SK-N-SH treated with all-trans-retinoic acid at 6 μM for 48 hours (cell line): ENCODE results near the gene WDR83.

Experiments used
- ATAC-seq: fragments of 200-7000 bp; cut with Tn5 transposase; 3 replicates; pipeline ENCODE4 v1.9.1; 2020; ENCODE audit warnings: mild to moderate bottlenecking, moderate library complexity
- ARNTL ChIP-seq: fragments of 450-650 bp; formaldehyde crosslinking; IDR thresholded peaks from 2 replicates; pipeline ENCODE4 v1.5.0; 2020; ENCODE audit warnings: low read depth, mild to moderate bottlenecking, moderate library complexity, borderline replicate concordance
- BACH2 ChIP-seq: fragments of 250-450 bp; sonication (Bioruptor Pico); IDR thresholded peaks from 2 replicates; pipeline ENCODE4 v1.9.0; 2021; ENCODE audit warnings: mild to moderate bottlenecking, borderline replicate concordance
- CSDC2 ChIP-seq: fragments of 250-450 bp; sonication (Bioruptor Pico); IDR thresholded peaks from 2 replicates; pipeline ENCODE4 v1.5.0; 2020; ENCODE audit warnings: mild to moderate bottlenecking, moderate library complexity
- ESRRG ChIP-seq: fragments of 250-450 bp; sonication (Bioruptor Pico); IDR thresholded peaks from 2 replicates; pipeline ENCODE4 v1.6.1; 2021; ENCODE audit warnings: mild to moderate bottlenecking
- GLIS3 ChIP-seq: fragments of 250-450 bp; sonication (Bioruptor Pico); IDR thresholded peaks from 2 replicates; pipeline ENCODE4 v1.5.0; 2020; ENCODE audit warnings: mild to moderate bottlenecking, moderate library complexity
- OSR1 ChIP-seq: fragments of 250-450 bp; sonication (Bioruptor Pico); IDR thresholded peaks from 2 replicates; pipeline ENCODE4 v1.8.0; 2022; ENCODE audit warnings: moderate library complexity, mild to moderate bottlenecking, inconsistent platforms
- PATZ1 ChIP-seq: fragments of 250-450 bp; sonication (Bioruptor Pico); IDR thresholded peaks from 2 replicates; pipeline ENCODE4 v1.8.0; 2020; ENCODE audit warnings: mild to moderate bottlenecking, moderate library complexity, borderline replicate concordance
- POU6F1 ChIP-seq: fragments of 250-450 bp; sonication (Bioruptor Pico); IDR thresholded peaks from 2 replicates; pipeline ENCODE4 v1.8.0; 2021; ENCODE audit warnings: low read depth, mild to moderate bottlenecking, moderate library complexity, borderline replicate concordance
- PPARA ChIP-seq: fragments of 250-450 bp; sonication (Bioruptor Pico); IDR thresholded peaks from 2 replicates; pipeline ENCODE4 v1.5.0; 2020; ENCODE audit warnings: mild to moderate bottlenecking, borderline replicate concordance
- RARB ChIP-seq: fragments of 250-450 bp; sonication (Bioruptor Pico); IDR thresholded peaks from 2 replicates; pipeline ENCODE4 v1.8.0; 2021; ENCODE audit warnings: mild to moderate bottlenecking, moderate library complexity
- SNAI2 ChIP-seq: fragments of 250-450 bp; sonication (Bioruptor Pico); IDR thresholded peaks from 2 replicates; pipeline ENCODE4 v1.5.0; 2020; ENCODE audit warnings: mild to moderate bottlenecking, moderate library complexity
- TCF4 ChIP-seq: fragments of 250-450 bp; sonication (Bioruptor Pico); IDR thresholded peaks from 2 replicates; pipeline ENCODE4 v1.8.0; 2021; ENCODE audit warnings: mild to moderate bottlenecking, moderate library complexity, borderline replicate concordance
- TOX ChIP-seq: fragments of 250-450 bp; sonication (Bioruptor Pico); IDR thresholded peaks from 2 replicates; pipeline ENCODE4 v1.8.0; 2021; ENCODE audit warnings: mild to moderate bottlenecking, moderate library complexity, borderline replicate concordance
- TSHZ2 ChIP-seq: fragments of 250-450 bp; sonication (Bioruptor Pico); IDR thresholded peaks from 2 replicates; pipeline ENCODE4 v1.5.0; 2020; ENCODE audit warnings: mild to moderate bottlenecking, moderate library complexity
- ZC3H10 ChIP-seq: fragments of 250-450 bp; sonication (Bioruptor Pico); IDR thresholded peaks from 2 replicates; pipeline ENCODE4 v1.5.1; 2021; ENCODE audit warnings: mild to moderate bottlenecking, moderate library complexity
- ZFP3 ChIP-seq: fragments of 250-450 bp; sonication (Bioruptor Pico); IDR thresholded peaks from 2 replicates; pipeline ENCODE4 v1.5.0; 2020; ENCODE audit warnings: mild to moderate bottlenecking, moderate library complexity
- ZFP30 ChIP-seq: fragments of 450-650 bp; formaldehyde crosslinking; IDR thresholded peaks from 2 replicates; pipeline ENCODE4 v1.5.0; 2022; ENCODE audit warnings: mild to moderate bottlenecking, moderate library complexity
- ZNF565 ChIP-seq: fragments of 450-650 bp; formaldehyde crosslinking; conservative IDR thresholded peaks from 2 replicates; pipeline ENCODE4 v1.5.0; 2020; ENCODE audit warnings: low read depth, mild to moderate bottlenecking, moderate library complexity
- ZNF70 ChIP-seq: fragments of 450-650 bp; formaldehyde crosslinking; IDR thresholded peaks from 2 replicates; pipeline ENCODE4 v1.5.0; 2020; ENCODE audit warnings: mild to moderate bottlenecking, moderate library complexity
- ZNF8 ChIP-seq: fragments of 450-650 bp; formaldehyde crosslinking; IDR thresholded peaks from 2 replicates; pipeline ENCODE4 v1.5.0; 2020; ENCODE audit warnings: mild to moderate bottlenecking, moderate library complexity

The WDR83 gene

GRCh38 chr19:12695096-12695495, 28.5 kb downstream of the WDR83 start:
- no peak for ATAC-seq
- TF ChIP-seq POU6F1 (CRISPR knock-in tag), result no peak
- TF ChIP-seq TOX (CRISPR knock-in tag), result no peak
- TF ChIP-seq ZC3H10, result no peak
- TF ChIP-seq TCF4, result no peak
- TF ChIP-seq ARNTL (CRISPR knock-in tag), result no peak
- TF ChIP-seq ZFP30 (CRISPR knock-in tag), result no peak
- no peak for TF ChIP-seq SNAI2 (CRISPR knock-in tag)
- no peak for TF ChIP-seq ESRRG (CRISPR knock-in tag)
- TF ChIP-seq CSDC2, result no peak
- no peak for TF ChIP-seq PATZ1 (CRISPR knock-in tag)

- TF ChIP-seq POU6F1 (CRISPR knock-in tag) (no peak), PATZ1 (CRISPR knock-in tag) (no peak), CSDC2 (no peak), OSR1 (no peak)
- ATAC-seq, result no peak
These were observed 28.9 kb downstream of the WDR83 start for GRCh38 chr19:12695514-12695913.

- TF ChIP-seq ZC3H10, result no peak
- no peak for TF ChIP-seq ZFP3 (CRISPR knock-in tag)
- no peak for TF ChIP-seq RARB (CRISPR knock-in tag)
- TF ChIP-seq SNAI2 (CRISPR knock-in tag), result no peak
- TF ChIP-seq ARNTL (CRISPR knock-in tag), result no peak
- no peak for TF ChIP-seq BACH2
- no peak for TF ChIP-seq GLIS3 (CRISPR knock-in tag)
- no peak for TF ChIP-seq TSHZ2 (CRISPR knock-in tag)
- TF ChIP-seq ESRRG (CRISPR knock-in tag), result no peak
- TF ChIP-seq ZNF70 (CRISPR knock-in tag), result no peak
- TF ChIP-seq TCF4, result no peak
- no peak for TF ChIP-seq POU6F1 (CRISPR knock-in tag)
- no peak for TF ChIP-seq ZNF565
- TF ChIP-seq ZFP30 (CRISPR knock-in tag), result no peak
- TF ChIP-seq OSR1, result no peak
- no peak for TF ChIP-seq PPARA
- TF ChIP-seq ZNF8 (CRISPR knock-in tag), result no peak
- TF ChIP-seq PATZ1 (CRISPR knock-in tag), result no peak
- TF ChIP-seq, all 23 proteins: peak for 0
- ATAC-seq, result peak; percentile 28
These were observed 29.4 kb downstream of the WDR83 start for GRCh38 chr19:12695997-12696365.
